Adipose tissue (tissue), 3 donors: Measurements from ENCODE around the gene GSTA1. TPM values are rescaled to one million over a fixed set of nuclear protein-coding genes. Genes with fewer than 3 reads are reported as not detected.
"Not testable (repeated sequence)": the region's sequence is repeated elsewhere in the genome, so short reads cannot be mapped to it uniquely, and the experiment has no call there.

ENCODE experiments used
- H3K27ac ChIP-seq: one replicate; pipeline ENCODE4 v1.5.1; 2013; ENCODE audit warnings: low read depth, low read length
- WGBS, 3 donors: extraction: QIAGEN DNeasy Blood & Tissue Kit; methylation state at CpG; one replicate each; pipeline ENCODE4 v1.1.7; 2013; 5-methylcytosine and 5-hydroxymethylcytosine counted together
- polyA plus RNA-seq, 3 donors: library from polyadenylated mRNA; stranded (reverse); fragments of 200-250 nt; gene quantifications; one replicate each; pipeline ENCODE4 v1.2.3, GENCODE V29; 2013
- donor health status: healthy with polysubstance abuse.
- donor health status: Bipolar disorder and iron deficiency.
- donor health status: healthy.

The GSTA1 gene
- polyA plus RNA-seq, 3 donors: 1.7 to 30.0 (median 12.7) TPM

GRCh38 chr6:52767658-52768057 lies 36.0 kb downstream of the GSTA1 start:
- not testable (repeated sequence) for H3K27ac ChIP-seq

DNA sequence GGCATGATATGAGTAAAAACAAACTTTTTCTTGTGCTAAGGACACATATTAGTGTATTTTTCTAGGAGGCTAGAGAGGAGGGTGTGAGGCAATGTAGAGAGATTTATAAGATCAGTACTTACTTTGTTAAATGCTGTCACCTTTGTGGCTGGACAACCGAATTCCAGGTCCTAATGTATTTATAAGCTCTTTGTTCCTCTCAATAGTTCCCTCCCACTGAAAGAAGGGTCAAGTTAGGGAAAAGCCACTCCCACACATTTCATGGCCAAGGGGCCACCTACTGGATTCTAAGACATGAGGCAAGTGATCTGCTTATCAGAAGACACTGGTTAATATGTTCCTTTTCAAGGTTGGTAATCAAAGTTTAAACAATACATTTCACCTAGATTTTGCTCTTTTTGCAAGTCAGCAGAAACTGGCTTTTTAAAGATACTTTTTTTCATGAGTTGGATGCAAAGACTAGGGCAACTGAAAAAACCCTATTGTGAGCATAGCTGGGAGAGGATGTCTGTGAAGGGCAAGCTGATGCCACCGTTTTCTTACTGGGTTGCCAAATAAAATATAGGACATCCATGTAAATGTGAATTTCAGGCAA lies 40.2 kb downstream of the GSTA1 start, which contains the start of gene GSTA2:
GSTA2 (minus strand) TSS at position 154 of the 595 bp plus-strand sequence. CDS start 5,528 bp downstream, outside the sequence.
- H3K27ac ChIP-seq: not testable (repeated sequence)
- WGBS, 3 donors: 11 to 74% (median 58%) methylated on average over 2 of the region's 2 CpGs

- not testable (repeated sequence) for H3K27ac ChIP-seq
- 31 to 77% (median 72%) methylated on average over 4 to 7 of the region's 7 CpGs for WGBS, 3 donors
Measured at GRCh38 chr6:52761673-52762491, 41.7 kb downstream of the GSTA1 start.

DNA sequence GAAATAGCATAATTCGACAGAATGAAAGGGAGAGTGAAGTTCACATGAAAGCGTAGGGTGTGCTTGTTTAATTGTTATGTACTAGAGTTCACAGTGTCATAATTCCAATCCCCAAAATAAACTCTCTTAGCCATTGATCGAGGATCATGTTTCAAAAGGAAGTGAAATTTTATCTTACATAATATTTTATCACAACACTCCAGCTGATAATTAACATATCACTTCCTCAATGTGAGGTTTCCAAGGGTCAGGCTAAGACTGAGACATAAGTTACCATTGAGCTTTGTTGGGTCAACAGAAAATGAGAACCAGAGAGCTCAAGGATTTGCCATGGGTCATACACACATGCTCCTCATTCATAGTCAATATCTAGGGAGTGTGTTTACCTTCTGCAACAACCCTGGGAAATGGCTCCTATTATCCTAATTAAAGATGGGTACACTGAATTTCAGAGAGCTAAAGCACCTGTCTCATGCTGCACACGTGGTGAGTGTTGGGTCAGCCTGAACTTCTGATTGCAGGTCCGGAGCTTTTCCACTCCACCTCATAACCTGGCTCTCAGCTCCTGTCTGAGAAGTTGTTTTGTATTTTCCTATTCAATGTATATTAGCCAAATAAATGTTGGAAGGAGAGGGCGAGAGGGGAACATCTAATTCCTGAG lies 43.4 kb downstream of the GSTA1 start:
- 32 to 65% (median 64%) methylated on average over 6 of the region's 6 CpGs for WGBS, 3 donors
- H3K27ac ChIP-seq: no peak overlapping the region

- no peak overlapping the region for H3K27ac ChIP-seq
- 8 to 93% (median 78%) methylated on average over 1 of the region's 1 CpG for WGBS, 3 donors
Measured at GRCh38 chr6:52759085-52759484, 44.5 kb downstream of the GSTA1 start.

- 56 to 66% (median 66%) methylated on average over 7 of the region's 7 CpGs for WGBS, 3 donors
- H3K27ac ChIP-seq: not testable (repeated sequence)
Measured at GRCh38 chr6:52757651-52758338, 45.8 kb downstream of the GSTA1 start.

- H3K27ac ChIP-seq: no peak overlapping the region
- WGBS, 3 donors: 81 to 98% (median 93%) methylated on average over 3 of the region's 3 CpGs
Measured at GRCh38 chr6:52754443-52754842, 49.2 kb downstream of the GSTA1 start.

- WGBS, 3 donors: 84 to 93% (median 93%) methylated on average over 2 of the region's 2 CpGs
- H3K27ac ChIP-seq: not testable (repeated sequence)
Measured at GRCh38 chr6:52753137-52753536, 50.5 kb downstream of the GSTA1 start.

DNA sequence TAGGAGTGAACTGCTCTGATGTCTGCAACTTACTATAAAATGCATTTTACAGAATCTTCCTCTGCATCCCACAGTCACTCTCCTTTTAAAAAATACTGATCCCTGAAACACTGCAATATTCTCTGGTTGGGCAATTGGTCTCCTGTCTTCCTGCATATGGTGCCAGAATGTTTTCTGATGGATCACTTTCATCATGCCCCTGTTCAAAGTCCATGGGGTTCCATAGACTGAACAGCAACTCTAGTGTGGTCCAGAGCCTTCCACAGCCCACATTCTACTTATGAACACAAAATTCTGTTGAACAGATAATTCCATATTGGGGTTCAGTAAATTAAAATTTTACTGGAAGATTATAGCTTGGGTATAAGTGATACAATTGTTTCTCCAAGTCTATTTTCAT lies 51.3 kb downstream of the GSTA1 start:
- H3K27ac ChIP-seq: no peak overlapping the region

DNA sequence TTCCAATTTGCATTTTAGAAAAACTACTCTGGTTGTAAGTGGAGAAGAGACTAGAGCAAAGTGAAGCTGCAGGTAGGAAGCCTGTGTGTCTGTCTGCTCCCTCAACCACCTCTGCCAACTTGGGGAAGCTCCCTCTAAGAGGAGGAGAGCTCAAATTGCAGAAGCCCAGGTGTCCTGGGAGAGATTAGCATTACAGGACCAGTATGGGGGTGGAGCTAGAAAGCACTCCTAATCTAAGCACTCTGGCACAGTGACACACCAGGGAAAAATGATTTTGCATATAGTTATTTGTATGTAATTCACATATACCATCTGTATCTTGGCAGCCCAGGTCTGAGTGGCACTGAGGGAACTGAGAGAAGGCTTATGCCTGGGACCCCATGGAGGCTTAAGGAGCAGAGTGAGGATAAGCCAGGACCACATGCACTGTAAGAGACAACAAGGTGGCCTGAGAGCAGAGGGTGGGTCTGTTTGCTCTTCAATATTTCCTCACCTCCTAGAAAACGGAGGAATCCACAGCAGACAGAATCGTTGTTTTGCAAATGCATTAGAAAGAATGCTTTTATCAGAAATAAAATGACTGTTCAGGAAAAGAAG lies 54.0 kb downstream of the GSTA1 start:
- WGBS, 3 donors: 35 to 66% (median 48%) methylated on average over 2 of the region's 2 CpGs
- H3K27ac ChIP-seq: no peak overlapping the region

DNA sequence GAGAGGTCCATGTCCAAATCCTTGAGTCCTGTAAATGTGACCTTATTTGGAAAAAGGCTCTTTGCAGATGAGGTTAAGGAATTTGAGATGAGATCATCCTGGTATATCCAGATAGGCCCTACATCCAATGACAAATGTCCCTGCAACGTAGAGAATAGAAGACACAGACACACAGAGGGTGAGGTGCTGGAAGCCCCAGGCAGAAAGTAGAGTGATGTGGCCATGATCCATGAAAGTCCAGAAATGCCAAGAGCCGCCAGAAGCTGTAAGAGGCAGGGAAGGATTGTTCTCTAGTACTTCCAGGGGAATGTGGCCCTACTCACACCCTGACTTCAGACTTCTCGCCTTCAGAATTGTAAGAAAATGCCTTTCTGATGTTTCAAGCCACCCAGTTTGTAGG lies 56.3 kb downstream of the GSTA1 start:
- WGBS, 3 donors: 59 to 74% (median 69%) methylated on average over 3 of the region's 3 CpGs
- H3K27ac ChIP-seq: not testable (repeated sequence)

DNA sequence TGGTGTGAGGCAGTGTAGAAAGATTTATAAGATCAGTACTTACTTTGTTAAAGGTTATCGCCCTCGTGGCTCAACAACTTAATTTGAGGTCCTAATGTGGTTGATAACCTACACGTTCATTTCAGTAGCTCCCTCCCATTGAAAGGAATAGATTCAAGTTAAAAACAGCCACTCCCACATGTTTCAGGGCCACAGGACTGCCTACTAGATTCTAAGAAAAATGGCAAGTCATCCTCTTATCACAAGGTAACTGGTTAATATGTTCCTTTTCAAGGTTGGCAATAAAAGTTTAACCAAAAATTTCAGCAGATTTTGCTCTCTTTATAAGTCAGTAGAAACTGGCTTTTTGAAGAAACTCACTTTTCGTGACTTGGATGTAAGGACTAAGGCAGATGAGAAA lies 57.4 kb downstream of the GSTA1 start:
- 21 to 75% (median 69%) methylated on average over 4 of the region's 4 CpGs for WGBS, 3 donors
- no peak overlapping the region for H3K27ac ChIP-seq

DNA sequence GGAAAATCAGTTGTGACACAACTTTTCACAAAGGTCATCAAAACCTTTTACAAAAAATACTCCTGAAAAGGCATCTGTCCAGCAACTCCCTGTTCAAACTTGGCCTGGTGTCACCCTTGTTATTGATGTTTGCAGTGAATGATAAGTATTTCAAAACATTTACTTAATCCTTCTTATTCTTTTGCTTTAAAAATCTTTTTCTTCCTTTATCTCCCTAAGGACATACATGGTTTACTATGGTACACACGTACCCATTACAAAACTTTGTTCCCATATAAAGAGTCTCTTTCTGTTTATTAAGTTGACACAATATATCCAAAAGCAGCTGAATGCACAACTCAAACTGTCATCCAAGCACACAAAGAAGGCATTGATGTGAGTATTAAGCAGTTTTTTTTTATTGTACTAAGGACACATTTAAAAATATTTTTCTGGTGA lies 57.8 kb downstream of the GSTA1 start:
- 24 to 63% (median 52%) methylated on average over 1 of the region's 1 CpG for WGBS, 3 donors
- H3K27ac ChIP-seq: no peak overlapping the region

DNA sequence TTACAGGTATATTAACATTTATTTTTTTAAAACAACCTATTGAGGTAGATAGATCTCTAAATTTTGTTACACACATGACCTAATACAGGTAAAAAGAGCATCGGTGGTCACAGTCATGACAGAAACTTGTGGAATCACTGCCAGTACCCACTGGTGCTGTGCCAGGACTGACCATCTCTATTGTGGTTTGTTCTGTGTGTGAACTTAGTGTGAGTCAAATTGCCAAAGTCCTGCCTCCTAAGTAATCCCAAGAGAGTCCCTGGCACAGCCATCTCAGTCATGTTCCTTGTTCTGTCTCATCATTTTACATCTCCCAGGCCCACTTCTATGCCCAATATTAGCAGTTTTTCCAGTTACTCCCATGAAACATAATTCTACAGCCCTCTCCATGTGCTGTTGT lies 61.7 kb downstream of the GSTA1 start:
- H3K27ac ChIP-seq: no peak overlapping the region
- WGBS, 3 donors: 81 to 92% (median 90%) methylated on average over 1 of the region's 1 CpG

Other genes starting within 250 kb of the GSTA1 start
- 10 to 100 TPM in 2 of 3 donors, 1 to 10 TPM in 1; 4.5 to 13.6 (median 12.9) TPM for gene TRAM2, start 226.8 kb downstream of the GSTA1 start, polyA plus RNA-seq
- 10 to 100 TPM; 16.9 to 26.2 (median 24.1) TPM for gene TMEM14A, start 132.7 kb downstream of the GSTA1 start, polyA plus RNA-seq
- gene GSTA2, start 40.3 kb downstream of the GSTA1 start, polyA plus RNA-seq: 10 to 100 TPM in 1 of 3 donors, under 1 TPM in 2; 0.16 to 85.8 (median 0.22) TPM
- gene GSTA5, start 37.0 kb upstream of the GSTA1 start, polyA plus RNA-seq: not detected
- under 1 TPM in 1 of 3 donors, not detected in 2; 0.45 TPM for gene GSTA3, start 105.9 kb upstream of the GSTA1 start, polyA plus RNA-seq
- gene GSTA4, start 191.5 kb upstream of the GSTA1 start, polyA plus RNA-seq: 10 to 100 TPM; 18.1 to 45.1 (median 19.5) TPM